22Rv1 (cell line): ENCODE results near the gene PPP2R5C.

Source experiments
- ZFX ChIP-seq: fragments of 450-650 bp; IDR thresholded peaks from 2 replicates; pipeline ENCODE4 v1.6.1; 2017; ENCODE audit warnings: antibody characterized with exemption, borderline replicate concordance
- TF ChIP-seq, protein P1 (sequence below): fragments of 450-650 bp; IDR thresholded peaks from 2 replicates; pipeline ENCODE4 v1.5.1; 2017; ENCODE audit warnings: mild to moderate bottlenecking

- TF ChIP-seq, protein P1, sequence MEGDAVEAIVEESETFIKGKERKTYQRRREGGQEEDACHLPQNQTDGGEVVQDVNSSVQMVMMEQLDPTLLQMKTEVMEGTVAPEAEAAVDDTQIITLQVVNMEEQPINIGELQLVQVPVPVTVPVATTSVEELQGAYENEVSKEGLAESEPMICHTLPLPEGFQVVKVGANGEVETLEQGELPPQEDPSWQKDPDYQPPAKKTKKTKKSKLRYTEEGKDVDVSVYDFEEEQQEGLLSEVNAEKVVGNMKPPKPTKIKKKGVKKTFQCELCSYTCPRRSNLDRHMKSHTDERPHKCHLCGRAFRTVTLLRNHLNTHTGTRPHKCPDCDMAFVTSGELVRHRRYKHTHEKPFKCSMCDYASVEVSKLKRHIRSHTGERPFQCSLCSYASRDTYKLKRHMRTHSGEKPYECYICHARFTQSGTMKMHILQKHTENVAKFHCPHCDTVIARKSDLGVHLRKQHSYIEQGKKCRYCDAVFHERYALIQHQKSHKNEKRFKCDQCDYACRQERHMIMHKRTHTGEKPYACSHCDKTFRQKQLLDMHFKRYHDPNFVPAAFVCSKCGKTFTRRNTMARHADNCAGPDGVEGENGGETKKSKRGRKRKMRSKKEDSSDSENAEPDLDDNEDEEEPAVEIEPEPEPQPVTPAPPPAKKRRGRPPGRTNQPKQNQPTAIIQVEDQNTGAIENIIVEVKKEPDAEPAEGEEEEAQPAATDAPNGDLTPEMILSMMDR = no peak
- TF ChIP-seq ZFX = no peak
These were observed 30.8 kb upstream of the PPP2R5C start for GRCh38 chr14:101730626-101731186.
